ENCODE data around the gene NUTF2.

NUTF2 gene

GRCh38 chr16:67846320-67847063 lies at the start of gene NUTF2:
NUTF2 (plus strand) TSS chr16:67846933; CDS start chr16:67865131, 18,198 bp downstream.
- DNase-seq (ENCODE audit: low read depth in 3 of 3, low spot score in 1 of 3) = peak; percentile 81 to 89 (median 87)

- DNase-seq (ENCODE audit: low read depth in 3 of 3, low spot score in 1 of 3) = no peak
Measured at GRCh38 chr16:67800338-67800926, 46.3 kb upstream of the NUTF2 start.

GRCh38 chr16:67801241-67801640 lies 45.5 kb upstream of the NUTF2 start:
- no peak for DNase-seq (ENCODE audit: low read depth in 3 of 3, low spot score in 1 of 3)

DNA sequence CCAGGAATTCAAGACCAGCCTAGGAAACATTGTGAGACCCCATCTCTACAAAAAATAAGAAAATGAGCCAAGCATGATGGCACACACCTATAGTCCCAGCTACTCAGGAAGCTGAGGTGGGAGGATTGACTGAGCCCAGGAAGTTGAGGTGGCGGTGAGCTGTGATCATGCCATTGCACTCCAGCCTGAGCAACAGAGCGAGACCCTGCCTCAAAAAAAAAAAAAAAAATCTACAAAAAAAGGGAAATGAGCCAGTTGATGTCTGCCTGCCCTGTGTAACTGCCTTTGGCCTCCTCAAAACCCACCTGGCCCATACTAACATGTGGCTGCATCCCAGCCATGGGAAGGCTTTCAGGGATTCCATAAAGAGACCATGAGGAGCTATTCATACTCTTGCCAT lies 44.9 kb upstream of the NUTF2 start:
- peak in 2 of 3 donors; percentile 6 to 13 for DNase-seq (ENCODE audit: low read depth in 3 of 3, low spot score in 1 of 3)

- DNase-seq (ENCODE audit: low read depth in 3 of 3, low spot score in 1 of 3) = no peak
Measured at GRCh38 chr16:67803894-67804293, 42.8 kb upstream of the NUTF2 start.

GRCh38 chr16:67804853-67805542 lies 41.7 kb upstream of the NUTF2 start:
- DNase-seq (ENCODE audit: low read depth in 3 of 3, low spot score in 1 of 3) = no peak

GRCh38 chr16:67805718-67806427 lies 40.9 kb upstream of the NUTF2 start:
- DNase-seq (ENCODE audit: low read depth in 3 of 3, low spot score in 1 of 3) = no peak

DNA sequence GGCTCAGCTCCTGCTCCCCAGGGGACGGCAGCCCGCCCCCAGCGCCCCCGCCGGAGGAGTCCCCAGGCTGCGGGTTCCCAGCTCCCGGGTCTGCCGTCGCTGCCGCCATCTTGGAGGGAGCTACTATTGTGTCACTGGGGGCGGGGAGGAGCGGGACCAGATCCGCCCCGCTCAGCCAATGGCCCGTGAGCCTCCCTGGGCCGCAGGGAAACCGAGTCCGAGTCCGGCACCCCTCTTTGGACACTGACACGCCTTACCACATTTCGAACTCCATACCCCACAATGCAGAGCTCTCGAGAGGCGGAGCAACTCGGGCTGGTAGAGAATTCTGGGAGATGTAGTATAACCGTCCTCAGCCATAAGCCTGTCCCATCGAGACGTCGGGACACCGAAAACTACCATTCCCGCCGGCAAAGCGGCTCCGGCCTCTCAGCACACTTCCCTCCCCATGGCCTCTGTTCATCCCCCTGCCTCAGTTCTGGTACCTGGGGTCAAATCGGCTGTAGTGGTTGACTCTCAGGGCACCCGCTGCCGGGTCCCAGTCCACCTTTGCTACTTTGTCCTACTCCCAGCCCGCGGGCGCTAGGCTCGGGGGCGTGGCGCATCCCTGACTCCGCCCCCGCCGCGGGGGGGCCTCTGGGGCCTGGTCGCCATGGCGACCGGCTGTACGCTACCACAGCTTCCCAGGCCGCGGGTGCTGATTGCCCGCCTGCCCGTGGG lies 40.1 kb upstream of the NUTF2 start, which contains the start of the genes RANBP10 and TSNAXIP1:
Gene RANBP10, minus strand, starts transcription at position 133 of the 720 bp plus-strand sequence. Its CDS starts 24 bp downstream, at position 109.
Gene TSNAXIP1, plus strand, starts transcription at position 462 of the 720 bp plus-strand sequence. CDS start 261 bp downstream, outside the sequence.
- peak; percentile 86 to 94 (median 88) for DNase-seq (ENCODE audit: low read depth in 3 of 3, low spot score in 1 of 3)

GRCh38 chr16:67807148-67807682 lies 39.5 kb upstream of the NUTF2 start:
- no peak for DNase-seq (ENCODE audit: low read depth in 3 of 3, low spot score in 1 of 3)

DNA sequence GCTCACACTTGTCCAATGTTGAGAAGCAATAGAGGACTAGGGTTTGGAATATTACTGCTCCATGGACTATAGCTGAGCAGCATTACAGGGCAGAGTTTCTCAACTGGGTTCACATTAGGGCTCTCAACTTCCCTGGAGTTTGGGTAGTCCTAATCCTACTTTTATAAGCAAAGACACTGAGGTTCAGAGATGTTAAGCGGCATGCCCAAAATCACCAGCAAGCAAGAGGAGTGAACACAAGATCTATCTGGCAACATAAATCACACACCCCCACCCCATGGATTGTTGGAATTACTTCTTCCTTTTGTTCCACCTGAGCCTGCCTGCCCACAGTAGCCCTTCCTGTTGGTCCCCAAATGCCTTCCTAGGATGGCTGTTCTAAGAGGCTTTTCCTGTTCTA lies 34.8 kb upstream of the NUTF2 start:
- no peak for DNase-seq (ENCODE audit: low read depth in 3 of 3, low spot score in 1 of 3)

- no peak for DNase-seq (ENCODE audit: low read depth in 3 of 3, low spot score in 1 of 3)
Measured at GRCh38 chr16:67814567-67814966, 32.2 kb upstream of the NUTF2 start.

- DNase-seq (ENCODE audit: low read depth in 3 of 3, low spot score in 1 of 3) = no peak
Measured at GRCh38 chr16:67820608-67821259, 26.0 kb upstream of the NUTF2 start.

DNA sequence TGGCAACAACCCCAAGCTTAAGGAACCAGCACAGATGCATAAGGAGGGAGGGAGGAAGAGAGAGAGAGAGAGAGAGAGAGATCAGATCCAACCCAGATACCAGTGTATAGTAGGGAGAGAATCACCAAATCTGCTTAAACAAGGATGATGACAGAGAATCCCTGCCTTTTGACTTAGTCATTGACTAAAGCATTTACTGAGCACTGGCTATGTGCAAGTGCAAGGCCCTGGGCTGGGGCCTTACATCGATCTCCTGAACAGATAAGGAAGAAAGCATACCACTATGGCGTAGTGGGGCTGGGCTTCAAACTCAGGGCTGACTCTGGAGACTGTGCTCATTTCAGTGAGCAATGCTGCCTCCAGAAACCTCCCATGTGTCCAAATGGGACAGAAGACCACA lies 24.2 kb upstream of the NUTF2 start:
- DNase-seq (ENCODE audit: low read depth in 3 of 3, low spot score in 1 of 3) = no peak

- no peak for DNase-seq (ENCODE audit: low read depth in 3 of 3, low spot score in 1 of 3)
Measured at GRCh38 chr16:67825119-67825518, 21.6 kb upstream of the NUTF2 start.

GRCh38 chr16:67825906-67826305 lies 20.8 kb upstream of the NUTF2 start:
- no peak for DNase-seq (ENCODE audit: low read depth in 3 of 3, low spot score in 1 of 3)

GRCh38 chr16:67828651-67829050 lies 18.1 kb upstream of the NUTF2 start:
- DNase-seq (ENCODE audit: low read depth in 3 of 3, low spot score in 1 of 3) = no peak

GRCh38 chr16:67833030-67833414 lies 13.7 kb upstream of the NUTF2 start:
- DNase-seq (ENCODE audit: low read depth in 3 of 3, low spot score in 1 of 3) = no peak

- DNase-seq (ENCODE audit: low read depth in 3 of 3, low spot score in 1 of 3) = peak; percentile 76 to 90 (median 79)
Measured at GRCh38 chr16:67833415-67834241, 13.1 kb upstream of the NUTF2 start.

DNA sequence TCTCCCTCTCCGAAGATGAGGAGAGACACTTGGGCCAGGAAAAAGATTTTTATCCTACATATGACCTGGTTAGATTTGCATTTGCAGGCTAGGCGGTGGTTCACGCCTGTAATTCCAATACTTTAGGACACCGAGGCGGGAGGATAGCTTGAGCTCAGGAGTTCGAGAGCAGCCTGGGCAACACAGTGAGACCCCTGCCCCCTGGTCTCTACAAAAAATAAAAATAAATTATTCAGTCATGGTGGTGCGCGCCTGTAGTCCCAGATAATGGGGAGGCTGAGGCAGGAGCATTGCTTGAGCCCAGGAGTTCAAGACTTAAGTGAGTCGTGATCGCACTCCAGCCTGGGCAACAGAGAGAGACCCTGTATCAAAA lies 12.5 kb upstream of the NUTF2 start:
- no peak for DNase-seq (ENCODE audit: low read depth in 3 of 3, low spot score in 1 of 3)
